RWPE2 (cell line): ENCODE data around the gene CFAP77.
"Not testable (repeated sequence)": the region's sequence is repeated elsewhere in the genome, so short reads cannot be mapped to it uniquely, and the experiment has no call there.

ENCODE experiments used
- ATAC-seq: fragments of 200-7000 bp; cut with Tn5 transposase; 3 replicates; pipeline ENCODE4 v1.9.1; 2021; ENCODE audit warnings: low read depth
- DNase-seq: peaks from one replicate; pipeline ENCODE4 v3.0.0-alpha.2; 2020; ENCODE audit warnings: low spot score
- H3K27ac ChIP-seq: fragments of 450-650 bp; 2 replicates; pipeline ENCODE4 v1.5.1; 2017; ENCODE audit warnings: mild to moderate bottlenecking; ENCODE audit not compliant: poor library complexity, severe bottlenecking
- H3K27me3 ChIP-seq: fragments of 250-450 bp; sonication (Bioruptor Pico); 2 replicates; pipeline ENCODE4 v1.5.1; 2021; ENCODE audit warnings: mild to moderate bottlenecking, moderate library complexity; ENCODE audit not compliant: insufficient read depth, poor library complexity, severe bottlenecking
- H3K36me3 ChIP-seq: fragments of 250-450 bp; sonication (Bioruptor Pico); 2 replicates; pipeline ENCODE4 v1.5.1; 2020; ENCODE audit warnings: low read depth, mild to moderate bottlenecking, moderate library complexity
- H3K4me1 ChIP-seq: fragments of 250-450 bp; sonication (Bioruptor Pico); 2 replicates; pipeline ENCODE4 v1.5.1; 2021; ENCODE audit warnings: mild to moderate bottlenecking, moderate library complexity; ENCODE audit not compliant: insufficient read depth, poor library complexity, severe bottlenecking
- H3K4me3 ChIP-seq: fragments of 250-450 bp; sonication (Bioruptor Pico); 2 replicates; pipeline ENCODE4 v1.5.1; 2021; ENCODE audit warnings: mild to moderate bottlenecking, moderate library complexity; ENCODE audit not compliant: severe bottlenecking
- H3K9me3 ChIP-seq: fragments of 250-450 bp; sonication (Bioruptor Pico); 2 replicates; pipeline ENCODE4 v1.5.1; 2021; ENCODE audit warnings: mild to moderate bottlenecking, moderate library complexity; ENCODE audit not compliant: severe bottlenecking
- TF ChIP-seq, protein P1 (sequence below): fragments of 450-650 bp; IDR thresholded peaks from one replicate; pipeline ENCODE4 v1.5.1; 2017; ENCODE audit warnings: mild to moderate bottlenecking, moderate library complexity; ENCODE audit not compliant: poor library complexity, severe bottlenecking

The CFAP77 gene

DNA sequence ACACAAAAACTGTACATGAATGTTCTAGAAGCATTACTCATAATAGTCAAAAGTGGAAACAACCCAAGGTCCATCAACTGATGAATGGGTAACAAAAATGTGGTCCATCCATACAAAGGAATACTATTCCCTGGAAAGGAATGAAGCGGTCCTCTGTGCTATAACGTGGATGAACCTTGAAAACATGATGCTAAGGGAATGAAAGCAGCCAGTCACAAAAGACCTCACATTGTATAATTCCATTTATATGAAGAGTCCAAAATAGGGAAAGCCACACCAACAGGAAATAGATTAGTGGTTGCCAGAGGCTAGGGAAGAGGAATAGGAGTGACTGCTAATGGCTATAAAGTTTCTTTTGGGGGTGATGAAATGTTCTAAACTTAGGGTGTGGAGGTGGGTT is 149.7 kb downstream of the CFAP77 start:
- TF ChIP-seq, protein P1, sequence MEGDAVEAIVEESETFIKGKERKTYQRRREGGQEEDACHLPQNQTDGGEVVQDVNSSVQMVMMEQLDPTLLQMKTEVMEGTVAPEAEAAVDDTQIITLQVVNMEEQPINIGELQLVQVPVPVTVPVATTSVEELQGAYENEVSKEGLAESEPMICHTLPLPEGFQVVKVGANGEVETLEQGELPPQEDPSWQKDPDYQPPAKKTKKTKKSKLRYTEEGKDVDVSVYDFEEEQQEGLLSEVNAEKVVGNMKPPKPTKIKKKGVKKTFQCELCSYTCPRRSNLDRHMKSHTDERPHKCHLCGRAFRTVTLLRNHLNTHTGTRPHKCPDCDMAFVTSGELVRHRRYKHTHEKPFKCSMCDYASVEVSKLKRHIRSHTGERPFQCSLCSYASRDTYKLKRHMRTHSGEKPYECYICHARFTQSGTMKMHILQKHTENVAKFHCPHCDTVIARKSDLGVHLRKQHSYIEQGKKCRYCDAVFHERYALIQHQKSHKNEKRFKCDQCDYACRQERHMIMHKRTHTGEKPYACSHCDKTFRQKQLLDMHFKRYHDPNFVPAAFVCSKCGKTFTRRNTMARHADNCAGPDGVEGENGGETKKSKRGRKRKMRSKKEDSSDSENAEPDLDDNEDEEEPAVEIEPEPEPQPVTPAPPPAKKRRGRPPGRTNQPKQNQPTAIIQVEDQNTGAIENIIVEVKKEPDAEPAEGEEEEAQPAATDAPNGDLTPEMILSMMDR: no peak
- Histone ChIP-seq H3K9me3 (no peaks in the 10 kb centered on the region), H3K4me1 (no peaks in the 10 kb centered on the region), H3K36me3 (no peaks in the 10 kb centered on the region), H3K4me3 (no peak overlapping the region), H3K27me3 (peaks cover 66% of the 10 kb centered on the region), H3K27ac (no peak overlapping the region)
- DNase-seq (no peak), ATAC-seq (no peak)

DNA sequence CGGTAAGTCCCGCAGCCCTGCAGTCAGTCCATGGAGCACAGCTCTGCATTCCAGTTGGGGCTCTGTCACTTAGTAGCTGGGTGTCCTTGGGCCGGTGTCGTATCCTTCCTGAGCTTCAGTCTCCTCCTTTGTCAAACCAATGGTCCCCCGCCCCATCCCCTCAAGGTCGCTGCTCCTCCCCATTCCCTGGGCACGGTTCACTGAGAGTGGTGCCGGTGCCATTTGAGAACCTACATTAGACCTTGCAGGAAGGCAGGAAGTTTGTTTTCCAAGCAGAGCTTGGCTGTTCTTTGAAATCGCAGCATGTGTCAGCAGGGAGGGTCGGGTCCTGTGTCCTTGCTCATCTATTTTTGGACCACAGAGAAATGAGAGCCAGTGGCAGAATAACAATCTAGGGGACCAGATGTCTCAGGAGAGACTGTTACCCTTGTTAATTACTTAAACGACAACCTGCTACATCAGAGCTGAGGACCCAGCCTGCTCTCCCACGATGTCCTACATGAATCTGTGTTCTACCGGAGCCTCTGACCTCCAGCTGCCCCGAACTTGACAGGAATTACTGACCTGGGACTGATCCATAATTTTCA is 150.7 kb downstream of the CFAP77 start:
- peaks cover 61% of the 10 kb centered on the region for H3K27me3 ChIP-seq
- no peak for ATAC-seq
- TF ChIP-seq, protein P1: no peak
- H3K9me3 ChIP-seq: no peaks in the 10 kb centered on the region
- H3K36me3 ChIP-seq: no peaks in the 10 kb centered on the region
- H3K27ac ChIP-seq: no peak overlapping the region
- DNase-seq: no peak
- no peak overlapping the region for H3K4me3 ChIP-seq
- no peaks in the 10 kb centered on the region for H3K4me1 ChIP-seq

DNA sequence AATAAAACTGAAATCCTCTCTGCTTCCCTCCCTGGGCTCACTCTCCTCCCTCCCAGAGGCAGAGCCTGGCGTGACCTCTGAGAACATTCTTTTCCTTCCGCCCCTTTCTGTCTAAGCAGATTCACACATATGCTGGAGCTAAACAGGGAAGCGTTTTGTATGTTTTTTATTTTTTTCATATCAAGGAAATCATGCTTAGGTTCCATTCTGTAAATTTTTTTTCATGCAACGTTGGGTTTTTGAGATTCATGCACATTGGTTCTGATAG is 152.2 kb downstream of the CFAP77 start:
- Histone ChIP-seq H3K4me3 (no peak overlapping the region), H3K9me3 (no peaks in the 10 kb centered on the region), H3K36me3 (no peaks in the 10 kb centered on the region), H3K27me3 (peaks cover 50% of the 10 kb centered on the region), H3K27ac (no peak overlapping the region), H3K4me1 (no peaks in the 10 kb centered on the region)
- no peak for ATAC-seq
- TF ChIP-seq, protein P1: no peak
- DNase-seq: no peak

DNA sequence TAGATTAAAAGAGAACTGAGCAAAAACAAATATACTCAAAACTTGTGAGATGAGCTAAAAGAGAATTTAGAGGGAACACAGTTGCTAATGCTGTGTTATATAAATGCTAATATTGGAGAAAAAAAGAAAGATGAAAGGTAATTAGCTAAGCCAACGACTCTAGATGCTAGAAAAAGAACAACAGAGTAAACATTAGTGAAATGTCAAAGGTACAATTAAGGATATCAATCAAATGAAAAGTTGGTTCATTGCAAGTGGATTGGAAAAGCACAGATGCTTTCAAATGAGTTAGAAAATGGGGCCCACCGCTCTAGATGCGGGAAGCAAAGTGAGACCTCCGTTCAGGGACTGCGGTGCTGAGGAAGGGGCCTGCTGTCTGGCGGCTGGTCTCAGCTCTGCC is 154.5 kb downstream of the CFAP77 start:
- Histone ChIP-seq H3K27me3 (peaks cover 44% of the 10 kb centered on the region), H3K27ac (no peak overlapping the region), H3K36me3 (no peaks in the 10 kb centered on the region), H3K4me3 (no peak overlapping the region), H3K9me3 (no peaks in the 10 kb centered on the region), H3K4me1 (no peaks in the 10 kb centered on the region)
- DNase-seq: no peak
- ATAC-seq: no peak
- TF ChIP-seq, protein P1: no peak

DNA sequence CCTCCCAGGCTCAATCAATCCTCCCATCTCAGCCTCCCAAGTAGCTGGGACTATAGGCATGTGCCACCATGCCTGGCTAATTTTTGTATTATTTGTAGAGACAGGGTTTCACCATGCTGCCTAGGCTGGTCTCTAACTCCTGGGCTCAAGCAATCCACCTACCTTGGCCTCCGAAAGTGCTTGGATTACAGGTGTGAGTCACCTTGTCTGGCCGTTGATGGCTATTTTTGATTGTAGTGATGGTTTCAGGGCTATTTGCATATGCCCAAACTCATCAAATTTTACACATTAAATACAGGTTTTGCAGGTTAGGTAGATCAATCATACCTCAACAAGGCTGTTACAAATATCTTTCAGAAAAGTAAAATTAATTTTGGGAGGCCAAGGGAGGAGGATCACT is 158.8 kb downstream of the CFAP77 start:
- ATAC-seq, H3K4me1 ChIP-seq: not testable (repeated sequence)
- H3K27me3 ChIP-seq: peaks cover 25% of the 10 kb centered on the region

More for the DNA sequence above, 158.8 kb downstream of the CFAP77 start:
- DNase-seq, H3K9me3 ChIP-seq, H3K27ac ChIP-seq, H3K4me3 ChIP-seq, H3K36me3 ChIP-seq: not testable (repeated sequence)
